A549 (cell line): Measurements from ENCODE around the gene CDH22. TPM values are rescaled to one million over a fixed set of nuclear protein-coding genes. Genes with fewer than 3 reads are reported as not detected.

ENCODE experiments used
- ATAC-seq, 2 experiments: fragments of 200-7000 bp in 1 of 2; fragments of >200 bp in 1 of 2; cut with Nextera tagmentation in 1 of 2; cut with Tn5 transposase in 1 of 2; 3 replicates each; pipeline versions ENCODE4 v1.8.0 to v1.9.1; 2018 to 2020; ENCODE audit warnings: mild to moderate bottlenecking in 1 of 2, moderate library complexity in 1 of 2
- CTCF ChIA-PET: fragments of 300-600 bp; sonication (Branson Sonifier 250); formaldehyde crosslinking; extraction: SDS; loops from one replicate; lab custom pipeline; 2021; ENCODE audit warnings: antibody characterized with exemption, inconsistent platforms; lab: Yijun Ruan, JAX
- POLR2A ChIA-PET: fragments of 350-600 bp; formaldehyde crosslinking; extraction: SDS; loops from one replicate; lab custom pipeline; 2021; ENCODE audit warnings: antibody characterized with exemption, inconsistent platforms; lab: Yijun Ruan, JAX
- DNase-seq, 2 experiments: peaks; one replicate each; pipeline versions ENCODE4 v3.0.0 to v3.0.0-alpha.2; 2011 to 2016; ENCODE audit warnings: low read depth in 1 of 2, low spot score in 1 of 2
- FAIRE-seq: peaks from 2 replicates; lab custom pipeline; 2011; peaks lifted over from hg19 to GRCh38; lab: Jason Lieb, UNC
- H3K27ac ChIP-seq, 2 experiments: fragments of >200 bp; sonication (Bioruptor Twin); formaldehyde crosslinking; 3 replicates each; pipeline ENCODE4 v1.5.1; 2016 to 2017
- H3K4me1 ChIP-seq: fragments of >200 bp; sonication (Bioruptor Twin); formaldehyde crosslinking; 3 replicates; pipeline ENCODE4 v1.6.1; 2016
- H3K4me2 ChIP-seq: fragments of >200 bp; sonication (Bioruptor Twin); formaldehyde crosslinking; 3 replicates; pipeline ENCODE4 v1.6.1; 2016
- H3K4me3 ChIP-seq: fragments of >200 bp; sonication (Bioruptor Twin); formaldehyde crosslinking; 3 replicates; pipeline ENCODE4 v1.5.1; 2016
- H3K9me3 ChIP-seq: fragments of >200 bp; sonication (Bioruptor Twin); formaldehyde crosslinking; 3 replicates; pipeline ENCODE4 v1.6.1; 2016
- BHLHE40 ChIP-seq: IDR thresholded peaks from 2 replicates; pipeline ENCODE4 v1.6.1; 2012; ENCODE audit warnings: low read depth, low read length, inconsistent platforms
- CBX2 ChIP-seq: fragments of 200-600 bp; sonication (generic); IDR thresholded peaks from 2 replicates; pipeline ENCODE4 v1.6.1; 2016; ENCODE audit warnings: low read depth, mild to moderate bottlenecking, borderline replicate concordance
- CEBPB ChIP-seq, 2 experiments: fragments of >200 bp in 1 of 2; sonication (Bioruptor Twin) in 1 of 2; formaldehyde crosslinking in 1 of 2; IDR thresholded peaks; 2 replicates each; pipeline ENCODE4 v1.6.1; 2012 to 2016
- CTCF ChIP-seq: fragments of >200 bp; sonication (Bioruptor Twin); formaldehyde crosslinking; IDR thresholded peaks from 3 replicates; pipeline ENCODE4 v1.5.1; 2016
- EHF ChIP-seq: fragments of 250-450 bp; sonication (Bioruptor Pico); IDR thresholded peaks from 2 replicates; pipeline ENCODE4 v1.5.0; 2020; ENCODE audit warnings: mild to moderate bottlenecking
- EHMT2 ChIP-seq: fragments of 200-600 bp; sonication (generic); IDR thresholded peaks from 2 replicates; pipeline ENCODE4 v1.6.1; 2016; ENCODE audit warnings: antibody characterized with exemption, low read depth, mild to moderate bottlenecking, moderate library complexity
- ELK1 ChIP-seq: fragments of 150-350 bp; IDR thresholded peaks from 2 replicates; pipeline ENCODE4 v1.6.1; 2014; ENCODE audit warnings: low read depth, mild to moderate bottlenecking, low read length
- EP300 ChIP-seq, 2 experiments: fragments of >200 bp; sonication (Bioruptor Twin); formaldehyde crosslinking; IDR thresholded peaks; 2 replicates in 1 of 2; 3 replicates in 1 of 2; pipeline ENCODE4 v1.6.1; 2016 to 2017
- FOXS1 ChIP-seq: fragments of 250-450 bp; sonication (Bioruptor Pico); IDR thresholded peaks from 2 replicates; pipeline ENCODE4 v1.5.0; 2020; ENCODE audit warnings: mild to moderate bottlenecking, moderate library complexity
- GATA3 ChIP-seq: IDR thresholded peaks from 2 replicates; pipeline ENCODE4 v1.6.1; 2012; ENCODE audit warnings: borderline replicate concordance
- HEYL ChIP-seq: fragments of 250-450 bp; sonication (Bioruptor Pico); IDR thresholded peaks from 2 replicates; pipeline ENCODE4 v1.8.0; 2021; ENCODE audit warnings: mild to moderate bottlenecking, moderate library complexity
- HOXA7 ChIP-seq: fragments of 250-450 bp; sonication (Bioruptor Pico); IDR thresholded peaks from 2 replicates; pipeline ENCODE4 v1.5.0; 2020; ENCODE audit warnings: mild to moderate bottlenecking, moderate library complexity
- JUN ChIP-seq, 2 experiments: fragments of >200 bp; sonication (Bioruptor Twin); formaldehyde crosslinking; IDR thresholded peaks; 2 replicates in 1 of 2; 3 replicates in 1 of 2; pipeline ENCODE4 v1.6.1; 2016 to 2017
- KDM1A ChIP-seq: fragments of 200-600 bp; sonication (generic); IDR thresholded peaks from 2 replicates; pipeline ENCODE4 v1.6.1; 2016; ENCODE audit warnings: low read depth, mild to moderate bottlenecking
- MAFK ChIP-seq: fragments of 450-650 bp; IDR thresholded peaks from 2 replicates; pipeline ENCODE4 v1.6.1; 2014; ENCODE audit not compliant: partially characterized antibody
- MYC ChIP-seq: IDR thresholded peaks from 2 replicates; pipeline ENCODE4 v1.6.1; 2012; ENCODE audit warnings: mild to moderate bottlenecking, inconsistent platforms, low read length, improper control_type of control experiment, borderline replicate concordance
- NPAS2 ChIP-seq: fragments of 250-450 bp; sonication (Bioruptor Pico); IDR thresholded peaks from 2 replicates; pipeline ENCODE4 v1.8.0; 2022; ENCODE audit warnings: mild to moderate bottlenecking, moderate library complexity, borderline replicate concordance
- RAD21 ChIP-seq, 2 experiments: fragments of >200 bp in 1 of 2; sonication (Bioruptor Twin) in 1 of 2; formaldehyde crosslinking in 1 of 2; IDR thresholded peaks in 1 of 2; conservative IDR thresholded peaks in 1 of 2; 2 replicates in 1 of 2; 3 replicates in 1 of 2; pipeline ENCODE4 v1.6.1; 2012 to 2018; ENCODE audit warnings: inconsistent platforms in 1 of 2
- REST ChIP-seq: fragments of 200-600 bp; sonication (generic); IDR thresholded peaks from 2 replicates; pipeline ENCODE4 v1.6.1; 2016; ENCODE audit warnings: antibody characterized with exemption, mild to moderate bottlenecking, moderate library complexity
- RNF2 ChIP-seq: fragments of 200-600 bp; sonication (generic); IDR thresholded peaks from 2 replicates; pipeline ENCODE4 v1.6.1; 2016; ENCODE audit warnings: low read depth, mild to moderate bottlenecking, antibody characterized with exemption, moderate library complexity, borderline replicate concordance
- SMC3 ChIP-seq: fragments of >200 bp; sonication (Bioruptor Twin); formaldehyde crosslinking; IDR thresholded peaks from 3 replicates; pipeline ENCODE4 v1.6.1; 2018; ENCODE audit warnings: inconsistent platforms
- TP53 ChIP-seq: fragments of 250-450 bp; sonication (Bioruptor Pico); IDR thresholded peaks from 2 replicates; pipeline ENCODE4 v1.5.0; 2021; ENCODE audit warnings: mild to moderate bottlenecking, moderate library complexity
- USF2 ChIP-seq: fragments of 450-650 bp; IDR thresholded peaks from 2 replicates; pipeline ENCODE4 v1.6.1; 2014; ENCODE audit warnings: antibody characterized with exemption
- WGBS: methylation state at CpG from one replicate; pipeline ENCODE4 v1.1.6; 2017; ENCODE audit errors: missing lambda C conversion rate; 5-methylcytosine and 5-hydroxymethylcytosine counted together
- polyA plus RNA-seq, 4 experiments: library from polyadenylated mRNA; depleted of rRNA in 3 of 4; stranded (reverse); fragments of >200 nt; fragmentation: RNase III in 1 of 4; extraction: RNeasy Plus Mini Kit Qiagen cat#74134 plus additional on column Dnase treatment in 1 of 4; gene quantifications; 2 replicates in 3 of 4; 3 replicates in 1 of 4; pipeline ENCODE4 v1.2.3, GENCODE V29; 2011 to 2017

The CDH22 gene
- polyA plus RNA-seq, 2 of the 4 experiments (the other 2 are of a cell fraction), result not detected

- Histone ChIP-seq H3K4me1 (no peaks in the 10 kb centered on the region), H3K4me2 (no peak overlapping the region), H3K4me3 (no peak overlapping the region), H3K9me3 (no peaks in the 10 kb centered on the region), H3K27ac (no peak overlapping the region)
- ChIA-PET CTCF (interaction anchor here (1.1 kb wide), 1 partner anchor 247 kb away, joined by 3 read pairs; no protein-coding TSS in a partner anchor), POLR2A (no interaction called here)
- no peak for ATAC-seq
- no peak for FAIRE-seq
- TF ChIP-seq HEYL (CRISPR knock-in tag), result no peak
- no peak for TF ChIP-seq CTCF
- TF ChIP-seq MAFK, result no peak
- TF ChIP-seq CEBPB (IDR thresholded peaks at IDR 0.05), result no peak
- 10% methylated on average over 10 of the region's 10 CpGs for WGBS
- no peak for DNase-seq
Observed at GRCh38 chr20:46233701-46234100, 74.6 kb downstream of the CDH22 start.

GRCh38 chr20:46232539-46232938 is 75.8 kb downstream of the CDH22 start:
- ChIA-PET POLR2A (no interaction called here), CTCF (no interaction called here)
- no peaks in the 10 kb centered on the region for H3K9me3 ChIP-seq
- ATAC-seq (no peak), FAIRE-seq (no peak), DNase-seq (no peak)
- no peak for TF ChIP-seq KDM1A
- H3K4me1 ChIP-seq, result no peaks in the 10 kb centered on the region
- H3K27ac ChIP-seq, result no peak overlapping the region
- H3K4me3 ChIP-seq, result no peak overlapping the region
- H3K4me2 ChIP-seq, result no peak overlapping the region
- whole genome bisulfite sequencing, result 3% methylated on average over 4 of the region's 4 CpGs

GRCh38 chr20:46230801-46231282 is 77.5 kb downstream of the CDH22 start:
- DNase-seq, result peak in 1 of 2 experiments; percentile 33
- no peak for FAIRE-seq
- TF ChIP-seq EHMT2 (peak; percentile 85), REST (peak; percentile 94), TP53 (CRISPR knock-in tag) (no peak)
- TF ChIP-seq, all 56 proteins: peak for 2
- no peaks in the 10 kb centered on the region for H3K9me3 ChIP-seq
- CTCF ChIA-PET, result interaction anchor here (0.6 to 1.5 kb wide), 6 partner anchors 48 to 286 kb away, joined by 3 to 7 read pairs (median 3); no protein-coding TSS in a partner anchor
- no peak overlapping the region for H3K4me2 ChIP-seq
- H3K4me1 ChIP-seq, result 0 out of 3 replicates have a peak, but pooled peaks cover 4% of the 10 kb centered on the region
- peak; percentile 71 to 75; a peak in 3 of 6 replicates for ATAC-seq
- no peak overlapping the region for H3K4me3 ChIP-seq
- 0% methylated on average over 4 of the region's 4 CpGs for WGBS
- POLR2A ChIA-PET, result no interaction called here
- no peak overlapping the region for H3K27ac ChIP-seq

- no peak for DNase-seq
- ATAC-seq, result no peak
- FAIRE-seq, result no peak
- Histone ChIP-seq H3K9me3 (no peaks in the 10 kb centered on the region), H3K4me1 (0 out of 3 replicates have a peak, but pooled peaks cover 4% of the 10 kb centered on the region), H3K27ac (no peak overlapping the region), H3K4me3 (no peak overlapping the region), H3K4me2 (no peak overlapping the region)
- CTCF ChIA-PET, result interaction anchor here (1.4 kb wide), 2 partner anchors 74 to 119 kb away, joined by 3 read pairs; no protein-coding TSS in a partner anchor
- no peak for TF ChIP-seq JUN (IDR thresholded peaks at IDR 0.05)
- TF ChIP-seq GATA3, result no peak
- no peak for TF ChIP-seq RAD21 (conservative IDR thresholded peaks at IDR 0.05 in 1 of 2, IDR thresholded peaks at IDR 0.05 in 1 of 2)
- no peak for TF ChIP-seq CEBPB (IDR thresholded peaks at IDR 0.05)
- TF ChIP-seq EP300 (IDR thresholded peaks at IDR 0.05), result no peak
- no peak for TF ChIP-seq SMC3
- no peak for TF ChIP-seq EHF
- TF ChIP-seq HOXA7 (CRISPR knock-in tag), result no peak
- no peak for TF ChIP-seq FOXS1 (CRISPR knock-in tag)
- no peak for TF ChIP-seq BHLHE40
- TF ChIP-seq ELK1, result no peak
- TF ChIP-seq MYC, result no peak
- no peak for TF ChIP-seq CBX2
- no peak for TF ChIP-seq NPAS2
- no peak for TF ChIP-seq RNF2
- TF ChIP-seq USF2, result no peak
- no peak for TF ChIP-seq HEYL (CRISPR knock-in tag)
- POLR2A ChIA-PET, result no interaction called here
- WGBS, result 27% methylated on average over 5 of the region's 5 CpGs
Observed at GRCh38 chr20:46230106-46230491, 78.2 kb downstream of the CDH22 start.
